ENCODE results near the gene NACA. TPM values are rescaled to one million over a fixed set of nuclear protein-coding genes. Genes with fewer than 3 reads are reported as not detected.

The NACA gene
- total RNA-seq, 2 experiments from 2014 or later = 1,441 to 1,479 TPM

DNA sequence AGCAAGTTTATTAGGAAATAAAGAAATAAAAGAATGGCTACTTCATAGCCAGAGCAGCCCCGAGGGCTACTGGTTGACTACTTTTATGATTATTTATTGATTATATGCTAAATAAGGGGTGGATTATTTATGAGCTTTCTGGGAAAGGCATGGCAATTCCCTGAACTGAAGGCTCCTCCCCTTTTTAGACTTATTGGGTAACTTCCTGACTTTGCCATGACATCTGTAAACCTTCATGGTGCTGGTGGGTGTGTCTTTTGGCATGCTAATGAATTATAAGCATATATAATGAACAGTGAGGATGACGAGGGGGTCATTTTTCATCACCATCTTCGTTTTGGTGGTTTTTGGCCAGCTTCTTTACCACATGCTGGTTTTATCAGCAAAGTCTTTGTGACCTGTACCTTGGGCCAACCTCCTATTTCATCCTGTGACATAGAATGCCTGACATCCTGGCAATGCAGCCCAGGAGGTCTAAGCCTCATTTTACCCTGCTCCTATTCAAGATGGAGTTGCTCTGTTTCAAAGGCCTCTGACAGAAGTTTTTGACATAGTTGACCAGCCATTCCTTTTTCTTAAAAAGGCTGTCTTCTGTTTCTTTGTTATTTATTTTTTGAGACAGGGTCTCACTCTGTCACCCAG is 26.0 kb downstream of the NACA start:
- H3K9me3 Mint-ChIP-seq = no peaks in the 10 kb centered on the region
- Histone ChIP-seq H3K9me3 (ENCODE audit: control insufficient read depth in 1 of 2, insufficient read depth in 1 of 2, low read length in 2 of 2) (no peaks in the 10 kb centered on the region), H3K27me3 (ENCODE audit: control insufficient read depth in 1 of 2, insufficient read depth in 2 of 2, low read length in 2 of 2) (no peaks in the 10 kb centered on the region), H3K4me1 (ENCODE audit: insufficient read depth, low read length) (peaks cover 2% of the 10 kb centered on the region), H3K27ac (ENCODE audit: low read depth in 1 of 2, low read length in 2 of 2) (no peak overlapping the region), H3K36me3 (ENCODE audit: insufficient read depth, low read length) (no peaks in the 10 kb centered on the region), H3K4me3 (ENCODE audit: low read length) (no peak overlapping the region)
- no peaks in the 10 kb centered on the region for H3K4me1 Mint-ChIP-seq (ENCODE audit: low read depth)
- no peaks in the 10 kb centered on the region for H3K27me3 Mint-ChIP-seq
- ChIA-PET POLR2A (interaction anchor here (1.1 to 1.9 kb wide), 2 partner anchors 11 to 26 kb away, joined by 3 to 7 read pairs; partner anchors contain the start of genes NACA and PTGES3), CTCF (no interaction called here)
- no peak for DNase-seq
- no peaks in the 10 kb centered on the region for H3K36me3 Mint-ChIP-seq (ENCODE audit: low read depth)
- ATAC-seq (ENCODE audit: poor library complexity) = no peak
- H3K27ac Mint-ChIP-seq = no peak overlapping the region
- intact Hi-C loops (cut with DNase I, micrococcal nuclease) = no loop called here
- H3K4me3 Mint-ChIP-seq = no peak overlapping the region
- TF ChIP-seq CTCF (IDR thresholded peaks at IDR 0.05) = no peak

DNA sequence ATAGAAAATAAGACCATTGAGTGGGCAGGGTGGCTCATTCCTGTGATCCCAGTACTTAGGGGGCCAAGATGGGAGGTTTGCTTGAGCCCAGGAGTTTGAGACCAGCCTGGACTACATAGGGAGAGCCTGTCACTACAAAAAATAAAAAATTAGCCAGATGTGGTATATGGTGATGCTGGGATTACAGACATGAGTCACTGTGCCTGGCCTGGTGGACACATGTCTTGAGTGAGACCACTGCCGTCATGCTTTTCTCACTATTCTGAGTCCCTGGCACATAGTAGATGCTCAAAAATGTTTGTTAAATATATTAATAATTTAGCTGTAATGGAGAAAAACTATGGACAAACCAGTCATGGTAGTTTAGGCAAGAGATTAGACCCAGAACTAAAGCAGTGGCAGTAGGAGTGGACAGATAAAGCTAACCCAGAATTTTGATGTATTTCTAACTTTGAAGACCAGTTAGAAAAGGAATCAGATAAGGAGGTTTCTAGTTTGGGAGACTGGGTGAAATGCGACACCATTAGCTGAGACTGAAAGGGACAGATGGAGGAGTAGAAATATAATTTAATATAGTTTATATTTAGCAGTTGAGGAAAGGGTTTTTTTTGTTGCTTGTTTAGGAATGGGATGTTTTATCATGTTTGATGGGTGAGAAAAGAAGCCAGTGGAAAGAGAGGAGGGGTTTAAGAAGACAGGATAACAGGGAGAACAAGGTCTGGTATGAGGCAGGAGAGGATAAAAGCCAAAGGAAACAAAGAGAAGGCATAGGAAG is 29.6 kb downstream of the NACA start:
- Mint-ChIP-seq H3K4me3 (no peak overlapping the region), H3K27me3 (no peaks in the 10 kb centered on the region), H3K27ac (no peak overlapping the region), H3K36me3 (ENCODE audit: low read depth) (no peaks in the 10 kb centered on the region), H3K4me1 (ENCODE audit: low read depth) (no peaks in the 10 kb centered on the region), H3K9me3 (no peaks in the 10 kb centered on the region)
- DNase-seq (no peak), ATAC-seq (ENCODE audit: poor library complexity) (no peak)
- ChIA-PET POLR2A (interaction anchor here (1.1 kb wide), 1 partner anchor 14 kb away, joined by 3 read pairs; no protein-coding TSS in a partner anchor), CTCF (interaction anchor here (1.1 kb wide), 1 partner anchor 31 kb away, joined by 3 read pairs; no protein-coding TSS in a partner anchor)
- Histone ChIP-seq H3K9me3 (ENCODE audit: control insufficient read depth in 1 of 2, insufficient read depth in 1 of 2, low read length in 2 of 2) (no peaks in the 10 kb centered on the region), H3K4me3 (ENCODE audit: low read length) (no peak overlapping the region), H3K27ac (ENCODE audit: low read depth in 1 of 2, low read length in 2 of 2) (no peak overlapping the region), H3K4me1 (ENCODE audit: insufficient read depth, low read length) (peaks cover 1% of the 10 kb centered on the region), H3K36me3 (ENCODE audit: insufficient read depth, low read length) (no peaks in the 10 kb centered on the region), H3K27me3 (ENCODE audit: control insufficient read depth in 1 of 2, insufficient read depth in 2 of 2, low read length in 2 of 2) (no peaks in the 10 kb centered on the region)
- TF ChIP-seq CTCF (IDR thresholded peaks at IDR 0.05) = no peak
- intact Hi-C loops (cut with DNase I, micrococcal nuclease) = no loop called here

DNA sequence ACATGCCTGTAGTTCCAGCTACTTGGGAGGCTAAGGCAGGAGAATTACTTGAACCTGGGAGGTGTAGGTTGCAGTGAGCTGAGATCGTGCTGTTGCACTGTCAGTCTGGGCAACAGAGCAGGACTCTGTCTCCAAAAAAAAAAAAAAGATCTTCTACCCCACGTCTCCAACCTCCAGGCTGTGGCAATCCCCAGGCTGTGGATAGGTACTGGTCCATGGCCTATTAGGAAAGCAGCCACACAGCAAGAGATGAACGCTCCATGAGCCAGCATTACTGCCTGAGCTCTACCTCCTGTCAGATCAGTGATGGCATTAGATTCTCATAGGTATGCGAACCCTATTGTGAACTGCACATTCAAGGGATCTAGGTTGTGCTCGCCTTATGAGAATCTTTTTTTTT is 30.9 kb downstream of the NACA start:
- Mint-ChIP-seq H3K27me3 (no peaks in the 10 kb centered on the region), H3K27ac (no peak overlapping the region), H3K36me3 (ENCODE audit: low read depth) (no peaks in the 10 kb centered on the region), H3K4me1 (ENCODE audit: low read depth) (peaks cover 1% of the 10 kb centered on the region), H3K4me3 (no peak overlapping the region), H3K9me3 (no peaks in the 10 kb centered on the region)
- Histone ChIP-seq H3K27me3 (ENCODE audit: control insufficient read depth in 1 of 2, insufficient read depth in 2 of 2, low read length in 2 of 2) (no peaks in the 10 kb centered on the region), H3K27ac (ENCODE audit: low read depth in 1 of 2, low read length in 2 of 2) (no peak overlapping the region), H3K4me1 (ENCODE audit: insufficient read depth, low read length) (peaks cover 3% of the 10 kb centered on the region), H3K36me3 (ENCODE audit: insufficient read depth, low read length) (no peaks in the 10 kb centered on the region), H3K4me3 (ENCODE audit: low read length) (no peak overlapping the region), H3K9me3 (ENCODE audit: control insufficient read depth in 1 of 2, insufficient read depth in 1 of 2, low read length in 2 of 2) (no peaks in the 10 kb centered on the region)
- no peak for TF ChIP-seq CTCF (IDR thresholded peaks at IDR 0.05)
- ATAC-seq (ENCODE audit: poor library complexity) (no peak), DNase-seq (no peak)
- ChIA-PET CTCF (interaction anchor here (0.7 kb wide), 1 partner anchor 57 kb away, joined by 3 read pairs; no protein-coding TSS in a partner anchor), POLR2A (interaction anchor here (0.7 kb wide), 1 partner anchor 10 kb away, joined by 3 read pairs; no protein-coding TSS in a partner anchor)
- intact Hi-C loops (cut with DNase I, micrococcal nuclease) = no loop called here

All from CD4-positive, alpha-beta T cell (primary cell).